ENCODE data around the gene NUP210L.
A peak's percentile ranks its signal among the peaks of the same experiment; 100 is the strongest.
"Not testable (repeated sequence)": the region's sequence is repeated elsewhere in the genome, so short reads cannot be mapped to it uniquely, and the experiment has no call there.

The NUP210L gene

GRCh38 chr1:153991806-153992205, 163.1 kb downstream of the NUP210L start:
- peak; percentile 32 for DNase-seq (ENCODE audit: low spot score)

GRCh38 chr1:153991151-153991630, 163.7 kb downstream of the NUP210L start:
- DNase-seq (ENCODE audit: low spot score), result no peak

- peak; percentile 98 for DNase-seq (ENCODE audit: low spot score)
Observed at GRCh38 chr1:153990468-153991150, 164.3 kb downstream of the NUP210L start, which contains the start of gene RPS27. Gene RPS27, plus strand, starts transcription at chr1:153990762. Its CDS starts 35 bp downstream, at chr1:153990797.

DNA sequence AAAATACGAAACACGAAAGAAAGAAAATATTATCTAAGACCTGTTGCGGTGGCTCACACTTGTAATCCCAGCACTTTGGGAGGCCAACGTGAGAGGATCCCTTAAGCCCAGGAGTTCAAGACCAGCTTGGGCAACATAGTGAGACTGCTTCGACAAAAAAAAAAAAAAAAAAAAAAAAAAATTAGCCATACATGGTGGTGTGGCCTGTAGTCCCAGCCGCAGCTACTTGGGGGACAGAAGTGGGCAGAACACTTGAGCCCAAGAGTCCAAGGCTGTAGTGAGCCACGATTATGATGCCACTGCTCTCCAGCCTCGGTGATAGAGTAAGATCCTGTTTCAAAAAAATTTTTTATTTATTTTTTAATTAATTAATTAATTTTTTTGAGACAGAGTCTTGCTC, 167.3 kb downstream of the NUP210L start:
- no peak for DNase-seq (ENCODE audit: low spot score)

DNA sequence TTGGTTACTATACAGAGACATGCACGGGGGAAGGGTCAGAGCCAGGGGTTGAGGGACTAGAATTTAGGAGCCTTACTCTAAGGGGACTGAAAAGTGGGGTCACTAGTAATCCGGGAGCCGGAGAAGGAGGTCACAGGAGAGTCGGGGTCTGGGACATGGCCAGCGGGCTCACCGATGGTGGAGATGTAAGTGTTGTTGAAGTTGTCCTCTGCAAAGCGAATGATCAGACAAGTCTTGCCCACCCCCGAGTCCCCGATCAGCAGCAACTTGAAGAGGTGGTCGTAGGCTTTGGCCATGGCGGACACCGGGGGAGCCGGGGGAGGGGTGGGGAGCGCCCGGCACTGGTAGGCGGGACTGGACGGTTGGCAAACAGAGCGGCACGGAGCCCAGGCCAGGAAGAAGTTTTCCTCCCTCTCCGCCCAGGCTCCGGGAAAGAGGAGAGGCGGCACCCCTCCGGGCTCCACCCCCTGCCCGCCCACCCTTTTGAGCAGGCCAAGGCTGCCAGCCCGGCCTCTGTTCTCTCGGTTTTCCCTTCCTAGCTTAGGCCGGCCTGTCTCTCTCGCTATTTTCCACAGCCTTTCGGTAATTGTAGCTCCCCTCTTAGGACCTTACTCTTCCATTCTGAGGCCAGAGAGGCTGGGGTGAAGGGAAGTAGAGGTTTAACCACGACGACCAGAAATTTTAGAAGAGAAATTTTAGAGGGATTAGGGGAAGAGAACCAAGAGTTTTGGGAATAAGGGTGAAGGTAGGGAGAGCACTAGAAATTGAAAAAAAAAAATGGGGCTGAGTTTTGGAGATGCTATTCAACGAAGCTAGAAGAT, 168.7 kb downstream of the NUP210L start, which contains the start of gene RAB13:
Gene RAB13, minus strand, starts transcription at position 399 of the 821 bp plus-strand sequence. Its CDS starts 103 bp downstream, at position 296.
- DNase-seq (ENCODE audit: low spot score), result peak; percentile 55

- DNase-seq (ENCODE audit: low spot score), result no peak
Observed at GRCh38 chr1:153985341-153985912, 169.4 kb downstream of the NUP210L start.

- DNase-seq (ENCODE audit: low spot score), result no peak
Observed at GRCh38 chr1:153984123-153984894, 170.6 kb downstream of the NUP210L start.

DNA sequence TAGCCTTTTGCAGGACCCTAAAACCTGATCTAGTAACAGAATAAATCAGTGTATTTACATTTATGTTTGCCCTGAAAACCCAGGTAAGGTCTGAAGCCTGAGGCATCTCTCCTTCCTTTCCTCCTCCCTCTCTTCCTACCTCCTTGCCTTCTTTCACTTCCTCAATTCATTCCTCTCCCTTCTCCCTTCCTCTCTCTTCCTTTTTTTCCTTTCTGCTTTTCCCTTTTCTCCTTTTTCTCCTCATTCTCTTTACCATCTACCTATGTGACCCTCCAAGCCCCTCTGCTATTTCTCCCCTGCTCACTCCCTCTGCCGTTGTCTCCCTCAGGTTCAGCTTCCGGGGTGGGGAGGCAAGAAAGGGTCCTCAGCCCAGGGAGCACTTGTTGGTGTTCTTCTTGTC, 173.1 kb downstream of the NUP210L start:
- DNase-seq (ENCODE audit: low spot score), result not testable (repeated sequence)

- DNase-seq (ENCODE audit: low spot score), result not testable (repeated sequence)
Observed at GRCh38 chr1:153979091-153979490, 175.8 kb downstream of the NUP210L start.

DNA sequence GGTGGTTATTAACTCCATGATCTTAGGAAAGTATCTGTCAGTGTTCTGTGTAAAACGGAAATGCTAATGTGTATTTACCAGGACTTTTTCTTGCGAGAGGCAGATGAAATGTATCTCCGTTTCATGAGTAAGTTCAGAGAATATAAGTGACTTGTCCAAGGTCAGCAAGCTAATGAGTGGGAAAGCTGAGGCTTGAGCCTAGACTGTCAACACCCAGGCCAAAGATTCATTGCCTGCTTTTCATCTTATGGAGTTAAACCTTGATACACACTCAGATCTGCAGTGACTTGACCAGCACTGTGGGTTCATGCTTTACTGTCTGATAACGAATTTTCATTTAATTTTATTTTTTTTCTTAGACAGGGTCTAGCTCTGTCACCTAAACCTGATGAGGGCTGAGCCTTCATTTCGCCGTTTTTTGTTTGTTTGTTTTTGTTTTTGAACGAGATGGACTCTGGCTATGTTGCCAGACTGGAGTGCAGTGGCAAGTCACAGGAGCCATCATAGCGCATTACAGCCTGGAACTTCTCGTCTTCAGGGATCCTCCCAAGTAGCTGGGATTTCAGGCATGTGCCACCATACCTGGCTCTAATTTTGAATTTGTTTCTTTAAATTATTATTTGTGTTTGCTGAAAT, 176.5 kb downstream of the NUP210L start:
- no peak for DNase-seq (ENCODE audit: low spot score)

DNA sequence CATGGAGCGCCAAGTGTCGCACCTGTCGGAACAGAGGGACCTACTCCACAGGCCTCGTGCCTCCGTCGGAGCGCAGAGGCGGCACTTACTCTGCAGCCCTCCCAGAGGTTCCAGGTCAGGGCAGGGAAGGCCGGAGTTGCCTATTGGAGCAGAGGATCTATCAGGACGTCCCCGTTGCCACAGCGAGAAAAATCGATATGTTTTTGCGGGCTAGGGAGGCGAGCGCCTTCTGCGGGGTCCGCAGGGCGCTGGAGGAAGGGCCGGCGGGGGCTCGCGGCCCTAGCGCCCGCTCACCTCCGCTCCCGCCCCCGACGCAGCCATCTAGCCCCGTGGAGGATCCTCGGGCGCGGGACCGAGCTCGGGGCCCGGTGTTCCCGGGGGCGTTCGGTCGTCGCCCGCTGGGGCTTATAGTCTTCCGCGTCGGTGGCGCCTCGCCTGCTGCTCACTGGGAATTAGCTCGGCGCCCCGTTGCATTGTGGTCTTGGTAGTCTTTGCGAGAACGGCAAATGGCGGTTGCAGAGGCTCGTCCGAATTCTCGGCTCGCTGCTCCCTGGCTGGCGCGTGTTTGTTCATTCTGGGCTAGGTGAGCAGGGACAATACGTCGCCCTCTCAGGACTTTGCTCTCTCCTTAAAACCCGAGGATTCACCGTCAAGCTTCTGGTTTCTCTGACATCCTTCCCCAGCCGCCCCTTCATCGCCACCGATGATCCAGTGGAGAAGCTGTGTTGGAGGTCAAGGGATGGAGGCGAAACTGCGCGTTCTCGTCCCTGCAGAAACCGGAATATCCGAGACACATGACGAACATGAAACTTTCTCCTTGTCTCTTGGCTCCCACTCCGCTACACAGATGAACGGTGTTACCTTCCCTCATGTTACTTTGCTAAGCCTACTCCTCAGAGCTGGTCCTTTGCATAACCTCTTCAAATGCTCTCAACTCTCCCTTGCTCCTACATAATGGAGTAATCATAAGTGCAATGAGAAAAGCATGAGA, 177.3 kb downstream of the NUP210L start, which contains the start of gene JTB:
Gene JTB, minus strand, starts transcription at position 425 of the 991 bp plus-strand sequence. Its CDS starts 422 bp downstream, at position 3.
- peak; percentile 86 for DNase-seq (ENCODE audit: low spot score)

DNA sequence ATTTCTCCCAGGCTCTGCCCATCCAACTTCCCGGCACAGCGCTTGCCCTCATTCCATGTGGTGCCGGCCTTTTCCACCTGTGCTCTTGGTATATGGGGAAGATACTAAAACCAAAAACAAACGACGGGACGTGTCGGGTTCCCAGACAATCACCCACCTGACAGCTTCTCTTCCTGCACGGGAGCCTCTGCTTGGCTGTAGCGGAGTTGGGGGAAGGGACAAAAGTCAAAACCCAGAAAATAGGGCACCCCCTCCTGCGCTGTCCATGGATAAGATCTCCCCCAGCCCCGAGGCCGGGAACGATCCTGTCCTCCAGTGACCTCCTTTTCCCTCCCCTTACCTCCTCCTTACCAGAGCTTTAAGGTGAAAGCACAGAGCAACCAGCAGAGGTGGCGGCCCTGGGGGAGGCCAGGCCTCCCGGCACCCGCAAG, 178.0 kb downstream of the NUP210L start:
- no peak for DNase-seq (ENCODE audit: low spot score)

DNA sequence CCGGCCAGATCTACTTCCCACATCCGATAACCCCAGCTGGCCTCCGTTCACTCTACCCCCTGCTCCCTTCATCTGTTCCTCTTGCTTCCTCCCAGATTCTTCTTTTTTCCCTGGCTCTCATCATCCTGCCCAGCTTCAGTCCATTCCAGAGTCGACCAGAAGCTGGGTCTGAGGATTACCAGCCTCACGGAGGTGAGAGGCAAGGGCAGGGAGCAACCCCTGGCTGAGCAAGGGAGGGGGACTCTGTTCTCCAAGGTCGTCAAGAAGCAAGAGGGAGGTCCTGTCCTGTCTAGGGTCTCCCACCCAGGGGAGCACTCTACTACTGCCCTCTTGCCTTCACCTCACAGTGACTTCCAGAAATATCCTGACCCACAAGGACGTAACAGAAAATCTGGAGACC, 181.3 kb downstream of the NUP210L start:
- DNase-seq (ENCODE audit: low spot score), result no peak

- no peak for DNase-seq (ENCODE audit: low spot score)
Observed at GRCh38 chr1:153973071-153973470, 181.8 kb downstream of the NUP210L start.

- no peak for DNase-seq (ENCODE audit: low spot score)
Observed at GRCh38 chr1:153970346-153970745, 184.5 kb downstream of the NUP210L start.

DNA sequence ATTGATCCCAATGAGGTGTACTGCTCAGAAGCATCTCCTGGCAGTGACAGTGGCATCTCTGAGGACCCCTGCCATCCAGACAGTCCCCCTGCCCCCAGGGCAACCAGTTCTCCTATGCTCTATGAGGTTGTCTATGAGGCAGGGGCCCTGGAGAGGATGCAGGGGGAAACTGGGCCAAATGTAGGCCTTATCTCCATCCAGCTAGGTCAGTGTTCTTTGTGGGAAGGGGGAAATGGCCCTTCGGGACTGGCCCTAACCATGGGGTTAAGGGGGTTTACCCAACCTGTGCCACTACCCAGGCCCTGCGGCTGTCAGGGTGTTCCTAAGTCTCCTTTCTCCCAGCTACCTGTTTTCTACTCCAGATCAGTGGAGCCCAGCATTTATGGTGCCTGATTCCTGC, 185.9 kb downstream of the NUP210L start:
- no peak for DNase-seq (ENCODE audit: low spot score)

DNA sequence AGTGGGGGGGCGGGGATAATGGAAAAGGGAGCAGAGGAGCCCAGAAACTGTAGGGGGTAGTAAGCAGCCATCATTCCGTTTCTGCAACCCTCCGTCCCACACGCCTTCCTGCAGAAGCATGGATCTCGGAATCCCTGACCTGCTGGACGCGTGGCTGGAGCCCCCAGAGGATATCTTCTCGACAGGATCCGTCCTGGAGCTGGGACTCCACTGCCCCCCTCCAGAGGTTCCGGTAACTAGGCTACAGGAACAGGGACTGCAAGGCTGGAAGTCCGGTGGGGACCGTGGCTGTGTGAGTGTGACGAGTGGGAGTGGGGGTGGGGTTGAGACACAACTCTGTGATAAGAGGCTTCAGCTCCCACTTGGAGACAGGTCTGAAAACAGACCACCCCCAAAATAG, 186.5 kb downstream of the NUP210L start:
- DNase-seq (ENCODE audit: low spot score), result no peak

DNA sequence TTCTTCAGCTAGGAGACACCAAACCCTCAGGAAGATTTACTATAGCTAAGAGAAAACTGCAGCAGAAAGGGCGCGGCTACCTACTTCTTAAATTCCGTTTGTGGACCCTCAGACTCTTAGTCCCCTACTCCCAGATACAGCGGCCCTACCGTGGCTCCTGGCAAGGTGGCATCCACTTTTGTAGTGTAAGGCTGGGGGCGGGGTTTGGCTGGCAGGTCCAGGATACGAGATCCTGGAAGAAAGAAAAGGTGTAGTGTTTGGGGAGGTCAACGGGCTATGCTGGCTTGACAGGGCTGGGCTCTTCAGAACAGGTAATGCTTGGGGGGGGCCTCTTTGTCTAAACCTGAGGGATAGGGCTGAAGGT, 186.9 kb downstream of the NUP210L start:
- DNase-seq (ENCODE audit: low spot score), result no peak

GRCh38 chr1:153967107-153967999, 187.5 kb downstream of the NUP210L start, which contains the start of gene CREB3L4:
Gene CREB3L4, plus strand, starts transcription at chr1:153967902. Its CDS starts 624 bp downstream, at chr1:153968526.
- DNase-seq (ENCODE audit: low spot score), result peak; percentile 86

Data from hematopoietic multipotent progenitor cell treated with erythropoietin and hydrocortisone succinate and interleukin-3 and kit ligand, for 17 days (in vitro differentiated cells).